ENCODE measurements around the gene EEFSEC. TPM values are rescaled to one million over a fixed set of nuclear protein-coding genes. Genes with fewer than 3 reads are reported as not detected.

The EEFSEC gene
- total RNA-seq, 1 donor from 2014 or later: 23.4 TPM

GRCh38 chr3:128455116-128455515 is 301.8 kb downstream of the EEFSEC start:
- TF ChIP-seq, protein P1, sequence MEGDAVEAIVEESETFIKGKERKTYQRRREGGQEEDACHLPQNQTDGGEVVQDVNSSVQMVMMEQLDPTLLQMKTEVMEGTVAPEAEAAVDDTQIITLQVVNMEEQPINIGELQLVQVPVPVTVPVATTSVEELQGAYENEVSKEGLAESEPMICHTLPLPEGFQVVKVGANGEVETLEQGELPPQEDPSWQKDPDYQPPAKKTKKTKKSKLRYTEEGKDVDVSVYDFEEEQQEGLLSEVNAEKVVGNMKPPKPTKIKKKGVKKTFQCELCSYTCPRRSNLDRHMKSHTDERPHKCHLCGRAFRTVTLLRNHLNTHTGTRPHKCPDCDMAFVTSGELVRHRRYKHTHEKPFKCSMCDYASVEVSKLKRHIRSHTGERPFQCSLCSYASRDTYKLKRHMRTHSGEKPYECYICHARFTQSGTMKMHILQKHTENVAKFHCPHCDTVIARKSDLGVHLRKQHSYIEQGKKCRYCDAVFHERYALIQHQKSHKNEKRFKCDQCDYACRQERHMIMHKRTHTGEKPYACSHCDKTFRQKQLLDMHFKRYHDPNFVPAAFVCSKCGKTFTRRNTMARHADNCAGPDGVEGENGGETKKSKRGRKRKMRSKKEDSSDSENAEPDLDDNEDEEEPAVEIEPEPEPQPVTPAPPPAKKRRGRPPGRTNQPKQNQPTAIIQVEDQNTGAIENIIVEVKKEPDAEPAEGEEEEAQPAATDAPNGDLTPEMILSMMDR (conservative IDR thresholded peaks at IDR 0.05): no peak
- Mint-ChIP-seq H3K27me3 (ENCODE audit: low read depth) (peaks cover 48% of the 10 kb centered on the region), H3K27ac (ENCODE audit: unreplicated experiment) (peak overlapping the region; percentile 31), H3K4me3 (no peak overlapping the region), H3K9me3 (no peaks in the 10 kb centered on the region), H3K4me1 (no peaks in the 10 kb centered on the region), H3K36me3 (ENCODE audit: low read depth) (no peaks in the 10 kb centered on the region)
- DNase-seq (ENCODE audit: low read depth, low spot score): no peak

GRCh38 chr3:128455786-128456748 is 302.8 kb downstream of the EEFSEC start:
- H3K27me3 Mint-ChIP-seq (ENCODE audit: low read depth): peaks cover 39% of the 10 kb centered on the region
- TF ChIP-seq, protein P1 (conservative IDR thresholded peaks at IDR 0.05): no peak
- H3K4me3 Mint-ChIP-seq: no peak overlapping the region
- no peak overlapping the region for H3K27ac Mint-ChIP-seq (ENCODE audit: unreplicated experiment)
- DNase-seq (ENCODE audit: low read depth, low spot score): no peak
- H3K9me3 Mint-ChIP-seq: no peaks in the 10 kb centered on the region
- no peaks in the 10 kb centered on the region for H3K36me3 Mint-ChIP-seq (ENCODE audit: low read depth)
- H3K4me1 Mint-ChIP-seq: no peaks in the 10 kb centered on the region

DNA sequence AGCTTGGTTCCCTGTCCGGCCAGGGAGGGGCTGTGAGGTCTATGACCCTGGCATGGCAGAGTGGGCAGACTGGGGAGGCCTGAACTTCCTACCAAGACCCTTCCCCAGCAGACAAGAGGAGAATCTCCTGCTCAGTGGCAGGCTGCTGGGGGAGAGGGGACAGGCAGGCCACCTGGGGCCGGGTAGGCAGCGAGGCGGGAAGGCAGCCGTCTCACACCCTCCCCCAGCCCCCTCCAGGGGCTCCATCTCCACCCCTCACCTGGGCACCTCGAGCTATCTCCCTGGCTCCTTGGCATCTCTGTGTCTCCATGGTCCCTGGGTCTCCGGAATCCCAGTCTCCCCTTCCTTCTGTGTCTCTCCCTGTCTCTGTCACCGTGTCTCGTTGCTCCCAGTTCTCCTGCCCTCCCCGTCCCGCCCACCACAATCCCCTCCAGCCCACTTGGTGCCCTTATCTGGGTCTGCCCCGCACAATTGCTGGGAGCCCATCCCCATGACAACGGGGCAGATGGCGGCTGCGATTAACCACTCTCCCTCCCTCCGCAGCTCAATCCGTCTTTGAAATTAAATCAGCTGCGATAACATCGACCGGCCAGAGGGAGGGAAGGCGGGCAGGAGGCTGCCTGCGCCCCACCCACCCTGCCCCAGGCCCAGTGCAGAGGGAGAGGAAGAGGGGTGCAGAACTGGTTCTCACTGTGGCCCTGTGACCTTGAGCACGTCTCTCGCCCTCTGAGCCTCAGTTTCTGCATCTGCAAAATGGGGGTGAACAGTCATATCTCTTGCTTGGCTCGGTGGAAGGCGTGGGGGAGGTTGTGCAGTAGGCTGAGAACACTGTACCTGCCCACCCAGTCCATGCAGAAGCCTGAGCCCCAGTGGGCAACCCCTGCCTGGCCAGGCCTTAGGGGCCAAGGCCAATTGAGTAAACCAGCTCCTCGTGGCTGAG is 303.8 kb downstream of the EEFSEC start:
- Mint-ChIP-seq H3K4me3 (no peak overlapping the region), H3K27me3 (ENCODE audit: low read depth) (peaks cover 31% of the 10 kb centered on the region), H3K27ac (ENCODE audit: unreplicated experiment) (no peak overlapping the region), H3K36me3 (ENCODE audit: low read depth) (no peaks in the 10 kb centered on the region), H3K9me3 (no peaks in the 10 kb centered on the region), H3K4me1 (no peaks in the 10 kb centered on the region)
- no peak for DNase-seq (ENCODE audit: low read depth, low spot score)
- TF ChIP-seq, protein P1 (conservative IDR thresholded peaks at IDR 0.05): no peak

DNA sequence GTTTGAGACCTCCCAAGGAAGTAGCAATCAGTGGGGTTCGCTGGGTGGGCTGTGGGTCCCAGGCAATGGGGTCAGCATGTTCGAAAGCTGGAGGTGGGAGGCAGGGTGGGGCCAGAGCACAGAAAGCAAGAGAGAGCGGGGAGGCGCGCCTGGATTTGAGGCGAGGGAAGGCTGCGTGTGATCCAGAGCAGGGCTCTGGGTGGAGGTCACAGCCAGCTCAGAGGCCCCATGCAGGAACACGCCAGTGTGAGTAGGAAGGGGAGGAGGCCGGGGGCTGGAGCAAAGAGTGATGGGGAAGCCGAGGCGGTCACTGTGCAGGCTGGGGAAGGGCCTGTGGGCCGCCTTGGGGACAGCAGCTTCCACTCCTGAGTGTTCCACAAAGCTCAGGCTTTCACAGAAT is 304.7 kb downstream of the EEFSEC start:
- Mint-ChIP-seq H3K27ac (ENCODE audit: unreplicated experiment) (peak overlapping the region; percentile 75), H3K4me3 (no peak overlapping the region), H3K27me3 (ENCODE audit: low read depth) (peaks cover 30% of the 10 kb centered on the region), H3K36me3 (ENCODE audit: low read depth) (no peaks in the 10 kb centered on the region), H3K4me1 (no peaks in the 10 kb centered on the region), H3K9me3 (no peaks in the 10 kb centered on the region)
- TF ChIP-seq, protein P1 (conservative IDR thresholded peaks at IDR 0.05): no peak
- DNase-seq (ENCODE audit: low read depth, low spot score): no peak

Other genes starting within 250 kb of the EEFSEC start
- not detected in 2 replicates for gene KBTBD12, start 238.2 kb upstream of the EEFSEC start, total RNA-seq
- 181 and 184 TPM in 2 replicates for gene SEC61A1, start 101.0 kb upstream of the EEFSEC start, total RNA-seq
- 92.4 and 93.1 TPM in 2 replicates for gene RUVBL1, start 29.7 kb upstream of the EEFSEC start, total RNA-seq